Activated naive CD8-positive, alpha-beta T cell treated with anti-CD3 and anti-CD28 coated beads, Interleukin-2, amount 50 U/mL, for 24 hours (primary cell): Measurements from ENCODE around the gene RPS6KB1.
"Not testable (repeated sequence)": the region's sequence is repeated elsewhere in the genome, so short reads cannot be mapped to it uniquely, and the experiment has no call there.

ENCODE experiments used
- ATAC-seq: fragments of 150-1000 bp; cut with Tn5 transposase; one replicate; pipeline ENCODE4 v1.10.0; 2021
- DNase-seq: peaks from one replicate; pipeline ENCODE4 v3.0.0; 2021
- H3K27ac Mint-ChIP-seq: one replicate; pipeline ENCODE4 v1.8.0; 2021; ENCODE audit warnings: mild to moderate bottlenecking, mixed read lengths
- H3K27me3 Mint-ChIP-seq: one replicate; pipeline ENCODE4 v1.8.0; 2021; ENCODE audit warnings: mixed read lengths
- H3K36me3 Mint-ChIP-seq: one replicate; pipeline ENCODE4 v1.8.0; 2021; ENCODE audit warnings: low read depth, mixed read lengths
- H3K4me1 Mint-ChIP-seq: one replicate; pipeline ENCODE4 v1.8.0; 2021; ENCODE audit warnings: mixed read lengths
- H3K4me3 Mint-ChIP-seq: one replicate; pipeline ENCODE4 v1.8.0; 2021; ENCODE audit warnings: mild to moderate bottlenecking, moderate library complexity, mixed read lengths
- H3K9me3 Mint-ChIP-seq: one replicate; pipeline ENCODE4 v1.8.0; 2021; ENCODE audit warnings: mixed read lengths

Gene RPS6KB1

GRCh38 chr17:59892924-59893675 is at the start of gene RPS6KB1, which contains the start of gene TUBD1:
Gene RPS6KB1, plus strand, starts transcription at chr17:59893121. Its CDS starts 64 bp downstream, at chr17:59893185.
Gene TUBD1, minus strand, starts transcription at chr17:59892943. Its CDS starts 1,941 bp downstream, at chr17:59891002.
- Mint-ChIP-seq H3K9me3 (no peaks in the 10 kb centered on the region), H3K4me3 (peak within 1 kb of the TSS; percentile 94), H3K4me1 (peaks cover 62% of the 10 kb centered on the region), H3K27me3 (peaks cover 4% of the 10 kb centered on the region), H3K27ac (peak within 1 kb of the TSS; percentile 99), H3K36me3 (peaks cover 27% of the 10 kb centered on the region)
- ATAC-seq = peak; percentile 96
- DNase-seq = peak; percentile 97

- Mint-ChIP-seq H3K4me1 (peaks cover 96% of the 10 kb centered on the region), H3K4me3 (peak overlapping the region; percentile 3), H3K27ac (peak overlapping the region; percentile 100), H3K27me3 (no peaks in the 10 kb centered on the region), H3K9me3 (no peaks in the 10 kb centered on the region), H3K36me3 (peaks cover 31% of the 10 kb centered on the region)
- no peak for ATAC-seq
- DNase-seq = no peak
Measured at GRCh38 chr17:59844884-59845594, 47.9 kb upstream of the RPS6KB1 start.

- peak; percentile 12 for ATAC-seq
- peak; percentile 40 for DNase-seq
Measured at GRCh38 chr17:59845595-59846393, 47.1 kb upstream of the RPS6KB1 start.

GRCh38 chr17:59846394-59847165 is 46.3 kb upstream of the RPS6KB1 start:
- H3K27ac Mint-ChIP-seq = peak overlapping the region; percentile 100
- no peaks in the 10 kb centered on the region for H3K27me3 Mint-ChIP-seq
- peaks cover 16% of the 10 kb centered on the region for H3K36me3 Mint-ChIP-seq
- no peak for DNase-seq
- H3K9me3 Mint-ChIP-seq = no peaks in the 10 kb centered on the region
- ATAC-seq = peak; percentile 18
- peak overlapping the region; percentile 48 for H3K4me3 Mint-ChIP-seq
- H3K4me1 Mint-ChIP-seq = peaks cover 80% of the 10 kb centered on the region

More at GRCh38 chr17:59845595-59846393, 47.1 kb upstream of the RPS6KB1 start:
- Mint-ChIP-seq H3K4me3 (peak overlapping the region; percentile 48), H3K36me3 (peaks cover 24% of the 10 kb centered on the region), H3K4me1 (peaks cover 88% of the 10 kb centered on the region), H3K27me3 (no peaks in the 10 kb centered on the region), H3K9me3 (no peaks in the 10 kb centered on the region), H3K27ac (peak overlapping the region; percentile 100)

GRCh38 chr17:59848385-59848668 is 44.6 kb upstream of the RPS6KB1 start:
- no peak overlapping the region for H3K4me3 Mint-ChIP-seq
- peak overlapping the region; percentile 88 for H3K27ac Mint-ChIP-seq
- H3K9me3 Mint-ChIP-seq = no peaks in the 10 kb centered on the region
- ATAC-seq = no peak
- DNase-seq = no peak
- peaks cover under 1% of the 10 kb centered on the region for H3K36me3 Mint-ChIP-seq
- H3K27me3 Mint-ChIP-seq = no peaks in the 10 kb centered on the region
- H3K4me1 Mint-ChIP-seq = peaks cover 73% of the 10 kb centered on the region

- ATAC-seq (peak; percentile 53), DNase-seq (peak; percentile 55)
- Mint-ChIP-seq H3K4me3 (peak overlapping the region; percentile 52), H3K27me3 (no peaks in the 10 kb centered on the region), H3K4me1 (peaks cover 72% of the 10 kb centered on the region), H3K27ac (peak overlapping the region; percentile 88), H3K36me3 (no peaks in the 10 kb centered on the region), H3K9me3 (no peaks in the 10 kb centered on the region)
Measured at GRCh38 chr17:59848778-59849177, 44.1 kb upstream of the RPS6KB1 start.

GRCh38 chr17:59850311-59850710 is 42.6 kb upstream of the RPS6KB1 start:
- ATAC-seq, H3K9me3 Mint-ChIP-seq, H3K27me3 Mint-ChIP-seq, H3K27ac Mint-ChIP-seq, H3K4me3 Mint-ChIP-seq, DNase-seq, H3K36me3 Mint-ChIP-seq: not testable (repeated sequence)
- peaks cover 60% of the 10 kb centered on the region for H3K4me1 Mint-ChIP-seq

GRCh38 chr17:59851439-59852375 is 41.2 kb upstream of the RPS6KB1 start:
- Mint-ChIP-seq H3K4me1 (peaks cover 48% of the 10 kb centered on the region), H3K36me3 (no peaks in the 10 kb centered on the region), H3K27ac (no peak overlapping the region), H3K4me3 (no peak overlapping the region), H3K9me3 (no peaks in the 10 kb centered on the region), H3K27me3 (no peaks in the 10 kb centered on the region)
- DNase-seq (no peak), ATAC-seq (no peak)

- not testable (repeated sequence) for ATAC-seq, DNase-seq, H3K9me3 Mint-ChIP-seq, H3K4me3 Mint-ChIP-seq, H3K27me3 Mint-ChIP-seq, H3K36me3 Mint-ChIP-seq
- peak overlapping the region; percentile 64 for H3K27ac Mint-ChIP-seq
- H3K4me1 Mint-ChIP-seq = peaks cover 37% of the 10 kb centered on the region
Measured at GRCh38 chr17:59852847-59853167, 40.1 kb upstream of the RPS6KB1 start.

- H3K4me3 Mint-ChIP-seq = no peak overlapping the region
- H3K27me3 Mint-ChIP-seq = no peaks in the 10 kb centered on the region
- peaks cover 36% of the 10 kb centered on the region for H3K4me1 Mint-ChIP-seq
- peak; percentile 44 for DNase-seq
- H3K27ac Mint-ChIP-seq = peak overlapping the region; percentile 64
- H3K36me3 Mint-ChIP-seq = no peaks in the 10 kb centered on the region
- peak; percentile 60 for ATAC-seq
- H3K9me3 Mint-ChIP-seq = no peaks in the 10 kb centered on the region
Measured at GRCh38 chr17:59853168-59853918, 39.6 kb upstream of the RPS6KB1 start.

- H3K27ac Mint-ChIP-seq, H3K27me3 Mint-ChIP-seq, DNase-seq, H3K4me3 Mint-ChIP-seq, H3K36me3 Mint-ChIP-seq, H3K9me3 Mint-ChIP-seq, ATAC-seq: not testable (repeated sequence)
- H3K4me1 Mint-ChIP-seq = peaks cover 36% of the 10 kb centered on the region
Measured at GRCh38 chr17:59853919-59854729, 38.8 kb upstream of the RPS6KB1 start.
